ENCODE results near the gene MYLK3. TPM values are rescaled to one million over a fixed set of nuclear protein-coding genes. Genes with fewer than 3 reads are reported as not detected.

MYLK3 gene
- polyA plus RNA-seq, 3 donors, result 0.32 TPM; not detected in 2

DNA sequence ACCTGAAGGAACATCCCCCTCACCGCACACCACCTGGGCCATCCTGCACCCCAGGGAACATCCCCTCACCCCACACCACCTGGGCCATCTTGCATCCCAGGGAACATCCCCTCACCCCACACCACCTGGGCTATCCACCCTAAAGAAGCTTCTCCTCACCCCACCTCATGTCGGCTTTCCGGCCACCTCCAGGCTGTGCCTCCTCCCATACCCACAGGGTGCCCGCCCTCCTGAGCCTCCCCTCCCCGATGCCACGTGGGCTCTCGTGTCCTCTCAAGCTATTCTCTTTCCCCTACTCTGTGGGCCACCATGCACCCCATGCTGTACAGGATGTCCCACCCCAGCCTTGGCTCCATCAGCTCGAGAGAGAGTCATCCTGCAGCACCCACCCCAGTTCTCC lies 18.0 kb downstream of the MYLK3 start:
- H3K4me1 ChIP-seq (ENCODE audit: control insufficient read depth in 1 of 2, insufficient read depth in 2 of 2, low read length in 2 of 2), result no peaks in the 10 kb centered on the region
- H3K9ac ChIP-seq (ENCODE audit: insufficient read depth, low read length, poor library complexity, severe bottlenecking), result no peak overlapping the region
- no peak for DNase-seq
- no peaks in the 10 kb centered on the region for H3K27me3 ChIP-seq (ENCODE audit: control insufficient read depth in 2 of 2, insufficient read depth in 2 of 2, low read length in 2 of 2)
- H3K27me3 Mint-ChIP-seq (ENCODE audit: low read depth in 3 of 3), result peaks cover 0 to 1% (median 0%) of the 10 kb centered on the region in 3 donors
- peaks cover 0 to 2% of the 10 kb centered on the region in 2 donors for H3K36me3 Mint-ChIP-seq
- no peaks in the 10 kb centered on the region for H3K36me3 ChIP-seq (replicated peaks in 1 of 2; ENCODE audit: control insufficient read depth in 1 of 2, insufficient read depth in 2 of 2, low read length in 2 of 2)
- peak overlapping the region in 1 of 7 donors; percentile 28 for H3K27ac Mint-ChIP-seq
- no peak overlapping the region for H3K27ac ChIP-seq (ENCODE audit: low read depth in 1 of 2, low read length in 2 of 2)
- no peaks in the 10 kb centered on the region for H3K4me1 Mint-ChIP-seq
- H3K4me2 ChIP-seq (replicated peaks; ENCODE audit: extremely low read depth, low read length, poor library complexity, severe bottlenecking), result no peak overlapping the region
- intact Hi-C loops (cut with micrococcal nuclease), result no loop called here
- peaks cover 0 to 9% (median 4%) of the 10 kb centered on the region in 7 donors for H3K9me3 Mint-ChIP-seq
- TF ChIP-seq, protein P1, sequence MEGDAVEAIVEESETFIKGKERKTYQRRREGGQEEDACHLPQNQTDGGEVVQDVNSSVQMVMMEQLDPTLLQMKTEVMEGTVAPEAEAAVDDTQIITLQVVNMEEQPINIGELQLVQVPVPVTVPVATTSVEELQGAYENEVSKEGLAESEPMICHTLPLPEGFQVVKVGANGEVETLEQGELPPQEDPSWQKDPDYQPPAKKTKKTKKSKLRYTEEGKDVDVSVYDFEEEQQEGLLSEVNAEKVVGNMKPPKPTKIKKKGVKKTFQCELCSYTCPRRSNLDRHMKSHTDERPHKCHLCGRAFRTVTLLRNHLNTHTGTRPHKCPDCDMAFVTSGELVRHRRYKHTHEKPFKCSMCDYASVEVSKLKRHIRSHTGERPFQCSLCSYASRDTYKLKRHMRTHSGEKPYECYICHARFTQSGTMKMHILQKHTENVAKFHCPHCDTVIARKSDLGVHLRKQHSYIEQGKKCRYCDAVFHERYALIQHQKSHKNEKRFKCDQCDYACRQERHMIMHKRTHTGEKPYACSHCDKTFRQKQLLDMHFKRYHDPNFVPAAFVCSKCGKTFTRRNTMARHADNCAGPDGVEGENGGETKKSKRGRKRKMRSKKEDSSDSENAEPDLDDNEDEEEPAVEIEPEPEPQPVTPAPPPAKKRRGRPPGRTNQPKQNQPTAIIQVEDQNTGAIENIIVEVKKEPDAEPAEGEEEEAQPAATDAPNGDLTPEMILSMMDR (IDR thresholded peaks at IDR 0.05), result no peak
- no peak overlapping the region for H2AFZ ChIP-seq (ENCODE audit: insufficient read depth, low read depth, low read length, poor library complexity, severe bottlenecking)
- H3K4me3 ChIP-seq (replicated peaks in 1 of 3; ENCODE audit: low read depth in 2 of 3, low read length in 3 of 3), result no peak overlapping the region
- 98% methylated on average over 8 of the region's 8 CpGs for WGBS (ENCODE audit: insufficient coverage)
- H3K9me3 ChIP-seq (replicated peaks in 1 of 2; ENCODE audit: control insufficient read depth in 1 of 2, insufficient read depth in 1 of 2, low read length in 2 of 2), result peaks cover 0 to 2% of the 10 kb centered on the region in 2 donors
- H4K20me1 ChIP-seq (ENCODE audit: insufficient read depth, low read length), result no peaks in the 10 kb centered on the region
- H3K4me3 Mint-ChIP-seq, result no peak overlapping the region
- no peaks in the 10 kb centered on the region for H3K79me2 ChIP-seq (ENCODE audit: insufficient read depth, low read length)

DNA sequence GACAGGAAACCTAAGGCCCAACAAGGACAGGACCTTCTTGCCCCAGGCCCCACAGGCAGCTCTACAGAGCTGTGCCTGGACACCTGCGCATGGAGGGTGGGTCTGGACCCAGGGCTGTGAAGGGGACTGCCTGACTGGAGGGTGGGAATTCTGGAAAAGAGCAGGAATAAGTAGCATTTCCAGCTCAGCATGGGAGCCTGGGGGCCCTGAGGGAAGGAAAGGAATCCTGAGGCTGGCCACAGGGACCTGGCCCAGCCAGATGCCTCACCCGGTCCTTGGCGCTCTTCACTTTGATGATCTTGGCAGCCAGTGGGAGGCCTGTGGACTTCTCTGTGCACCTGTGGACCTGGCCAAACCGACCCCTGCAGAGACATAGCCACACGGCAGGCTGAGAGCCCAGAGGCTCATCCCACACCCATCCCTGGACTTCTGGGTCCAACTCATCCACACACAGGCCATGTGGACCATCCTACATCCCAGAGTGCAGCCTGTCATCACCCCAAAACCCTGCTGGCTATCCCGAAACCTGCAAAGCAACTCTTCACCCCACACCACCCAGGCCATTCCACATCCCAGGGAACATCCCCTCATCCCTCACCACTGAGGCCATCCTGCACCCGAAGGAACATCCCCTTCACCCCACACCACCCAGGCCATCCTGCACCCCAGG lies 18.7 kb downstream of the MYLK3 start:
- TF ChIP-seq, protein P1 (IDR thresholded peaks at IDR 0.05), result no peak
- Mint-ChIP-seq H3K27ac (no peak overlapping the region), H3K4me1 (no peaks in the 10 kb centered on the region), H3K9me3 (peaks cover 0 to 12% (median 4%) of the 10 kb centered on the region in 7 donors), H3K27me3 (ENCODE audit: low read depth in 3 of 3) (peaks cover 0 to 1% (median 0%) of the 10 kb centered on the region in 3 donors), H3K4me3 (no peak overlapping the region), H3K36me3 (peaks cover 0 to 2% of the 10 kb centered on the region in 2 donors)
- no peaks in the 10 kb centered on the region for H4K20me1 ChIP-seq (ENCODE audit: insufficient read depth, low read length)
- H3K27ac ChIP-seq (ENCODE audit: low read depth in 1 of 2, low read length in 2 of 2), result no peak overlapping the region
- no peaks in the 10 kb centered on the region for H3K4me1 ChIP-seq (ENCODE audit: control insufficient read depth in 1 of 2, insufficient read depth in 2 of 2, low read length in 2 of 2)
- 97% methylated on average over 6 of the region's 7 CpGs for WGBS (ENCODE audit: insufficient coverage)
- H3K36me3 ChIP-seq (replicated peaks in 1 of 2; ENCODE audit: control insufficient read depth in 1 of 2, insufficient read depth in 2 of 2, low read length in 2 of 2), result no peaks in the 10 kb centered on the region
- DNase-seq, result no peak
- no peaks in the 10 kb centered on the region for H3K27me3 ChIP-seq (ENCODE audit: control insufficient read depth in 2 of 2, insufficient read depth in 2 of 2, low read length in 2 of 2)
- H3K9me3 ChIP-seq (replicated peaks in 1 of 2; ENCODE audit: control insufficient read depth in 1 of 2, insufficient read depth in 1 of 2, low read length in 2 of 2), result peaks cover 0 to 2% of the 10 kb centered on the region in 2 donors
- H3K4me3 ChIP-seq (replicated peaks in 1 of 3; ENCODE audit: low read depth in 2 of 3, low read length in 3 of 3), result no peak overlapping the region
- H3K9ac ChIP-seq (ENCODE audit: insufficient read depth, low read length, poor library complexity, severe bottlenecking), result no peak overlapping the region
- no peak overlapping the region for H3K4me2 ChIP-seq (replicated peaks; ENCODE audit: extremely low read depth, low read length, poor library complexity, severe bottlenecking)
- intact Hi-C loops (cut with micrococcal nuclease), result no loop called here
- H3K79me2 ChIP-seq (ENCODE audit: insufficient read depth, low read length), result no peaks in the 10 kb centered on the region
- no peak overlapping the region for H2AFZ ChIP-seq (ENCODE audit: insufficient read depth, low read depth, low read length, poor library complexity, severe bottlenecking)
